ENCODE data around the gene CYP27C1.

The CYP27C1 gene

GRCh38 chr2:127157651-127158485 lies 62.2 kb downstream of the CYP27C1 start:
- in situ Hi-C loops (cut with HindIII; ENCODE audit: low sequenced_read_pairs): no loop called here

- in situ Hi-C loops (cut with HindIII; ENCODE audit: low sequenced_read_pairs): no loop called here
These were observed 63.0 kb downstream of the CYP27C1 start for GRCh38 chr2:127157114-127157513.

DNA sequence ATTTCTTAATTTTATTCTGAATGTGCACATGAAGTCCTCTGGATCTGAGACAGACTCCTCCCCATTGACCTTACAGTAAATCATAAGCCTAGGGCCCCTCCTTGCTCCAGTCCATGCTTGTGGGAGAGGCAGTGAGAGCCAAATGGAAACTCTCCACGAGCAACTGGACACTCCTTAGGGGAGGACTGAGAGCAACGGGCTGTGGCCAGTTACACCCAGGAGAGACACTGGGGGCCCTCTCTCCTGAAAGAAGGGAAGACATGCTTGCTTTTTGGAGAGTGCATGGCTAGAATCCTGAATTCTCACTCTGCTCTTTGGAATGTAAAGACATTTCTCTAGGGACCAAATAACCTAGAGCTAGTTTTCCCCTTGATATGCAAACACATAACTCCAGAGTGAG lies 64.2 kb downstream of the CYP27C1 start:
- in situ Hi-C loops (cut with HindIII; ENCODE audit: low sequenced_read_pairs): no loop called here

GRCh38 chr2:127155028-127155581 lies 65.0 kb downstream of the CYP27C1 start:
- in situ Hi-C loops (cut with HindIII; ENCODE audit: low sequenced_read_pairs): no loop called here

- in situ Hi-C loops (cut with HindIII; ENCODE audit: low sequenced_read_pairs): no loop called here
These were observed 65.7 kb downstream of the CYP27C1 start for GRCh38 chr2:127154396-127154795.

GRCh38 chr2:127153691-127154158 lies 66.4 kb downstream of the CYP27C1 start:
- in situ Hi-C loops (cut with HindIII; ENCODE audit: low sequenced_read_pairs): no loop called here

- in situ Hi-C loops (cut with HindIII; ENCODE audit: low sequenced_read_pairs): no loop called here
These were observed 69.1 kb downstream of the CYP27C1 start for GRCh38 chr2:127150996-127151395.

DNA sequence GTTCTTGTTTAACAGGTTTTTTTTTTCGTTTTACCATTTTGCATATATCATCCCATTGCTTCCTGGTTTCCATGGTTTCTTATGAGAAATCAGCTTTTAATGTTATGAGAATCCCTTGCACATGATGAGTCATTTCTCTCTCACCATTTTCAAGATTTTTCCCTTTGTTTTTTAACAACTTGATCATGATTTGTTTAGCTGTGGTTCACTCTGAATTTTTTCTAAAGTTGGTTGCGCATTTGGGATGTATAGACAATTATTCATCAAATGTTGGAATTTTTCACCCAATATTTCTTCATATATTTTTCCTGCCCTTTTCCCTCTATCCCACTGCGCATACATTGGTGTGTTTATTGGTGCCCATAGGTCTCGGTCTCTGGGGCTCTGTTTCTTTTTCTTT lies 70.7 kb downstream of the CYP27C1 start:
- in situ Hi-C loops (cut with HindIII; ENCODE audit: low sequenced_read_pairs): no loop called here

- in situ Hi-C loops (cut with HindIII; ENCODE audit: low sequenced_read_pairs): no loop called here
These were observed 73.1 kb downstream of the CYP27C1 start for GRCh38 chr2:127146820-127147502.

GRCh38 chr2:127146071-127146725 lies 73.9 kb downstream of the CYP27C1 start:
- in situ Hi-C loops (cut with HindIII; ENCODE audit: low sequenced_read_pairs): no loop called here

DNA sequence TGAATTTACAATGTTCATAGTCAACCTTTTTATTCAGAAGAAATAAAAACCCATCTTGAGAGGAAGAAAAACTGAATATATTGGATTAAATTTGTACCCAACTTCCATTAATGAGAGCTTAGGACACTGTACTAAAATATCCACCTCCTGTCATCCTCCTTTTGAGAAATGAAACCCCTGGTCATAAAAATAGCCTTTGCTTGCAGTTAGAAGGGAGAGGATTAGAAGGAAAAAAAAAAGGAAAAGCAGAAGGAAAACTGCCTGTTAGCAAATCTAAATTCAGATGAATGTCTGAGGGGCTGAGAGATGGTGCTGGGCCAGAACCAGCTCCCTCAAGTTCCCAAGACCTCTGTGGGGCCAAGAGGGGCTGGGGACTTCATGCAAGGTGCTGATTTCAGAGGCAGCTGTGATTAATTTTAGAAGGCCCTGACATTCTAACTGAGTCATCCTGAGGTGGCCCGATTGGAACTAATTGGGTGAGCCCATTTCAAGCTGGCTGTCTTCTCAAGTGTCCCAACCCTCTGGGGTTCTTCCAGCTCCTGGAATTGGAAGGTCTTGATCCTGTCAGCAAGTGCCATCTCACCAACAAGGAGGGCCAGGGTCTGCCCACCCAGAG lies 74.7 kb downstream of the CYP27C1 start:
- in situ Hi-C loops (cut with HindIII; ENCODE audit: low sequenced_read_pairs): no loop called here

DNA sequence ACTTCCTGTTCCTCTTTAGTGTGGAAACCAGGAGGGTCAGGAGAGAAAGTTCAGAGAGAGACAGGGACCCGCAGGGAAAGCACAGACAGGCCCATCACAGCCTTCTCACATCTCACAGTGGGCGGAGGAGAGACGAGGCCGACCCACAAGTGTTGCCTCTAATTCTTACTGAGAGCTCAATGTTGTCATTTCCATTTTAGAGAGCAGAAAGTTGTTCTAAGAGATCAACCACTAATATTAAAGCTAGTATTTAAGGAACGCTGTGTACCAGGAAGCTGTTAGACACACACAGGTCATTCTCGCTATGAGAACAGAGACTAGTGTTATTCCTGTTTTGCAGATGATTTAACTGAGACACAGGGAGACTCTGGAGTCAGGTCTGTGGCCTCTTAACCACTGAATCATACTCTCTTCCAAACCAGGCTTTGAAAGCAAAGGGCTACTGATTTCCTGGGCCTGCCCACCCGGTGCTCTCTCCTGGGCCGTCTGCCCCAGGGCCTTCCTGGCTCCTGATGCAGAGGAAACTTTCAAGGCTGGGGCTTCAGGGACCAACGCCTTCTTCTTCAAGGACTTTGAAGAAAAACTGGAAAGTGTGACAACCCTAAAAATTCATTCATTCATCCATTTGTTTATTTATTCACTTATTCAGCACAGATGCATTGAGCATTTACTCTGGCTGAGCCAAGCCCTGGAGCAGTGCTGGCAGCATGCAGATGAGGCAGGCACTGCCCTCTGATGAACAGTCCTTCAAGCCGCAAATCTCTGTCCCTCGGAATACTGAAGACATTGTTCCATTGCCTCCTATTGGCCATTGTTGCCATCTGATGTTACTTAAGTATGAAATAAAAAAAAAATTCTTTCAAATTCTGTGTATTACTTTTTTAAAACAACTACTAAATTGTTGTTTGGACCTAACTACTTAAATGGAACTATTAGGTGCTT lies 76.0 kb downstream of the CYP27C1 start:
- in situ Hi-C loops (cut with HindIII; ENCODE audit: low sequenced_read_pairs): loop anchor here (5.0 kb wide), 1 partner anchor 47 kb away; no protein-coding TSS in a partner anchor

DNA sequence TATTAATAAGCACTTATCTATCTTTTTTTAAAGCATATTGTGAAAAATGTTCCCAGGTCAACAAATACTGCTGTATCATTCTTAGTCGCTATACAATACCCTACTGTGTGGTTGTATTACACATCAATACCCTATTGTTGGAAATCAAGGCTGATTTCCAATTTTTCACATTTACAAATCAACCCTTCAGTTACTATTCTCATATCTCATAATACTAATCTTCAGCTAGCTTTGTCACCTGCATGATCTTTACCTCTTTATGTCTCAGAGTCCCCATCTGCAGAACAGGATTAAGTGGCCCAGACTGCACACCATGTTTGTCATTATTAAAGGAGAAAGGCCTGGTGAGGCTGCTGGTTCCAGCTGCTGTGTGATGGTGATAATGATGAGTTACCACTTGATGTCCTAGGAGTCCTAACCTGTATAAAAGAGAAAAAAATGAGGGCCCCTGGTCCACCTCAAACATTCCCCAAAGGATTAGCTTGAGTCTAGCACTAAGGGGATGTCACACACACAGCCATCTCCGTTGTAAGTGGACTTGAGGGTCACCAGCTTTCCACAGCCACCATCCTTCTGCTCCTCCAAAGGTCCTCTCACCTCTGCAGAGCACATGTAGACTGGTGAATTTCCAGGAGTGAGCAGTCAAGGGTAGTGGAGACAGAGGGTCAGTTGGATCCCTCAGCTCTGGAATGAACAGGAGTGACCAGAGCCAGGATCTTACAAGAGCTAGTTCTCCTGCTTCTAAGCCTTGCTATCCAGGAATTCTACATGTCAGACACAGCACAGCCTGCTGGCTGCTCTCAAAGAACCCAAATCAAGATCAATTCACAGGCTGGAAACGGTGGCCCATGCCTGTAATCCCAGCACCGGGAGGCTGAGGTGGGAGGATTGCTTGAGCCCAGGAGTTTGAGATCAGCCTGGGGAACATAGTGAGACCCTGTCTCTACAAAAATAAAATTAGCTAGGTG lies 77.2 kb downstream of the CYP27C1 start:
- in situ Hi-C loops (cut with HindIII; ENCODE audit: low sequenced_read_pairs): loop anchor here (5.0 kb wide), 1 partner anchor 46 kb away; no protein-coding TSS in a partner anchor

DNA sequence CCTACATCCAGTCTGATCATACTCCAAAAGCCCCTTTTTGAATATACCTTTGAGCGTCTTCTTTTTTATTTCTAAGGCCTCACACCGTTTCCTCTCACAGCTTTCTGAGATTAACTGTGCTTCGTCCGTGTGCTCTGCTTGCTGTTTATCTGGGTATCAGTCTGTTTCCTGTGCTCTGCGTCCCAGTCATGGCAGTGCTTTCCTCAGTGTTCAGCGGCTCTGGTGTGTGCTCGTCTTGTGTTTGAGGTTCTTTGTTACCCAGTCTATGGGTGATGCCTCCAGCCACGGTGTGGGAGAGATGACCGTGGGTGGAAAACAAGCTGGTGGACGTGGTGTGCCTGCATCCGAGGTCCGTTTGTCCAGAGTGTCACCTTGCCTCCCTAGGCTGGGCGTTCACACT lies 79.6 kb downstream of the CYP27C1 start:
- in situ Hi-C loops (cut with HindIII; ENCODE audit: low sequenced_read_pairs): loop anchor here (5.0 kb wide), 1 partner anchor 43 kb away; no protein-coding TSS in a partner anchor

GRCh38 chr2:127139766-127140165 lies 80.3 kb downstream of the CYP27C1 start:
- in situ Hi-C loops (cut with HindIII; ENCODE audit: low sequenced_read_pairs): loop anchor here (5.0 kb wide), 1 partner anchor 42 kb away; no protein-coding TSS in a partner anchor

DNA sequence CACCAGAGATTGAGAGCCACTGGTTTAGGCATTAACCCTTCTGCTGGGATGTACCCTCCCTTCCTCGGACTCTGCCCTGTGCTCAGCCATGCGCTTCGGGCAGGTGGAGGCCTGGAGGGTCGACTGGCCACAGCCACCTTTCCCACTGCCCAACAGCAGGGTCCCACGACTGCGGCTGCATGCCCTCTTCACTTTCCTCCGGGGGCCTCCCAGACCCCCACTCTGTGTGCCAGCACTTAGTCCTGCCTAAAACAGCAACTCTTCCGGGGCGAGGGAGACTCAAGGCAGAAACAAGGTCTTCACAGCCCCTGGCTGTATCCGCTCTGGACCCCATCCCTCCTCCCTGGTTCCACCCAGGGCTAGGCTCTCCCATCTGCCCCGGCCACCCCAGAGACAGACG lies 81.8 kb downstream of the CYP27C1 start:
- in situ Hi-C loops (cut with HindIII; ENCODE audit: low sequenced_read_pairs): no loop called here

DNA sequence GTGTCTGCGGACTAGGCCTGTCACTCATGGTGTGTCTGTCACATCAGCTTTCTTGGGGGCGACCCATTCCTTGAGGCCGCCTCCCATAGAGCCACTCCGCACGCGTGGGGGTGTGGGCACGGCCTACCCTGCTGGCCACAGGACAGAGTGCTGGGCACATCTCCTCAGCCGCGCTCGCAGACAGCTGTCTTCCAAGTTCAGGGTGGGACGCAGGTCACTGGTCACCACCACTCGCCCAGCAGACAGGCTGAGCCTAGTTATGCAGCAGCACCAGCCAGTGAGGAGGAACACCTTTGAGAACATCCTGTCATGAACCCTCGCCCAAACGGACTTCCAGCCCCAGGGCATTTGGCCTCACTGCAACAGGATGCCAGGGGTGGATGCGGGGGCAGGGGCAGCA lies 82.4 kb downstream of the CYP27C1 start:
- in situ Hi-C loops (cut with HindIII; ENCODE audit: low sequenced_read_pairs): no loop called here

DNA sequence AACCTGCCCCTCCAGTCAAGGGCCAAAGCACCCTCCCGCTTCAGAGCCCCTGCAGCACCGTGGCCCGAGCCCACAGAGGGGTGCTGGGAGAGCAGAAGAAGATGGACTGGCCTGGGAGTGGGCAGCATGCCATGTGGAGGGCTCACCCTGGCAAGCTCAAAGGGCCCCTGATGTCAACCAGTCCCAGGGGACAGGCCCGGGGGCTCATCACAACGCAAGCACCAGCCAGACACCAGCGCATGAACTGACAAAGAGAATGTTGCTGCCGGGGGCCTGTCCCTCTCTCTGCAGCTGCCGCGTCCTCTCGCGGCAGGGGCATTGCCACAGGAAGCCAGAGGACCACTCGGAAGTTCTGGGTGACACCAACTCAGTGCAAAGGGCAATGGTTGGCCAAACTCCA lies 82.9 kb downstream of the CYP27C1 start:
- in situ Hi-C loops (cut with HindIII; ENCODE audit: low sequenced_read_pairs): no loop called here

All from DLD1 (cell line).